8988T (cell line): ENCODE data around the gene TSPAN9.
A peak's percentile ranks its signal among the peaks of the same experiment; 100 is the strongest.

Experiments
- DNase-seq: peaks from one replicate; pipeline ENCODE4 v3.0.0; 2011

Gene TSPAN9

GRCh38 chr12:3168223-3169221 is 91.3 kb downstream of the TSPAN9 start:
- peak; percentile 38 for DNase-seq

- DNase-seq = peak; percentile 42
These were observed 93.4 kb downstream of the TSPAN9 start for GRCh38 chr12:3170423-3171194.

GRCh38 chr12:3171195-3171591 is 94.0 kb downstream of the TSPAN9 start:
- DNase-seq = no peak

GRCh38 chr12:3172124-3173007 is 95.2 kb downstream of the TSPAN9 start:
- no peak for DNase-seq

GRCh38 chr12:3173008-3173553 is 95.9 kb downstream of the TSPAN9 start:
- DNase-seq = no peak

- no peak for DNase-seq
These were observed 96.7 kb downstream of the TSPAN9 start for GRCh38 chr12:3173912-3174311.

GRCh38 chr12:3175238-3175637 is 98.1 kb downstream of the TSPAN9 start:
- DNase-seq = no peak

- no peak for DNase-seq
These were observed 99.6 kb downstream of the TSPAN9 start for GRCh38 chr12:3176754-3177153.

GRCh38 chr12:3177778-3178425 is 100.7 kb downstream of the TSPAN9 start:
- DNase-seq = no peak

- no peak for DNase-seq
These were observed 101.6 kb downstream of the TSPAN9 start for GRCh38 chr12:3178671-3179313.

- no peak for DNase-seq
These were observed 102.6 kb downstream of the TSPAN9 start for GRCh38 chr12:3179731-3180130.

GRCh38 chr12:3182426-3182825 is 105.2 kb downstream of the TSPAN9 start:
- DNase-seq = no peak

GRCh38 chr12:3184485-3184884 is 107.3 kb downstream of the TSPAN9 start:
- DNase-seq = no peak

GRCh38 chr12:3185260-3185870 is 108.2 kb downstream of the TSPAN9 start:
- no peak for DNase-seq

GRCh38 chr12:3186546-3187215 is 109.5 kb downstream of the TSPAN9 start:
- DNase-seq = no peak

- DNase-seq = no peak
These were observed 110.9 kb downstream of the TSPAN9 start for GRCh38 chr12:3187846-3188770.

GRCh38 chr12:3189282-3189681 is 112.1 kb downstream of the TSPAN9 start:
- no peak for DNase-seq

GRCh38 chr12:3190101-3190500 is 112.9 kb downstream of the TSPAN9 start:
- DNase-seq = no peak

GRCh38 chr12:3191450-3191849 is 114.3 kb downstream of the TSPAN9 start:
- DNase-seq = no peak
